B cell (primary cell): ENCODE results near the gene FGFR3. TPM values are rescaled to one million over a fixed set of nuclear protein-coding genes. Genes with fewer than 3 reads are reported as not detected.
A peak's percentile ranks its signal among the peaks of the same experiment; 100 is the strongest.
"Not testable (repeated sequence)": the region's sequence is repeated elsewhere in the genome, so short reads cannot be mapped to it uniquely, and the experiment has no call there.

Experiments used
- ATAC-seq: fragments of 200-7000 bp; cut with Tn5 transposase; one replicate; pipeline ENCODE4 v1.10.0; 2021; ENCODE audit warnings: low read depth, mild to moderate bottlenecking, moderate number of reproducible peaks, moderate library complexity
- CTCF ChIA-PET: fragments of 350-600 bp; sonication (Branson Sonifier 250); formaldehyde crosslinking; loops from one replicate; lab custom pipeline; 2021; ENCODE audit warnings: antibody characterized with exemption, inconsistent platforms; lab: Charles Lee
- POLR2A ChIA-PET: fragments of 350-600 bp; sonication (Branson Sonifier 250); formaldehyde crosslinking; loops from one replicate; lab custom pipeline; 2021; ENCODE audit warnings: antibody characterized with exemption; lab: Charles Lee
- DNase-seq: peaks from one replicate; pipeline ENCODE4 v3.0.0; 2013
- H2AFZ ChIP-seq: 2 replicates; pipeline ENCODE4 v1.6.1; 2012; ENCODE audit warnings: mild to moderate bottlenecking, low read depth, low read length; ENCODE audit not compliant: insufficient read depth, poor library complexity, severe bottlenecking
- H3K27ac ChIP-seq, 2 donors: 1 replicate in 1 of 2; 2 replicates in 1 of 2; pipeline ENCODE4 v1.5.1; 2012 to 2013; ENCODE audit warnings: low read length in 2 of 2, mild to moderate bottlenecking in 2 of 2, moderate library complexity in 1 of 2
- H3K27me3 ChIP-seq, 4 experiments: fragments of 200-600 bp in 1 of 4; sonication (generic) in 1 of 4; replicated peaks in 1 of 4; 1 replicate in 2 of 4; 2 replicates in 2 of 4; pipeline versions ENCODE4 v1.6.1 to v1.7.0; 2013 to 2016; ENCODE audit warnings: low read length in 3 of 4, mild to moderate bottlenecking in 2 of 4, mixed read lengths in 1 of 4, moderate library complexity in 1 of 4; ENCODE audit not compliant: insufficient read depth in 4 of 4, control insufficient read depth in 3 of 4; ENCODE audit errors: control extremely low read depth in 1 of 4
- H3K36me3 ChIP-seq, 2 experiments: replicated peaks in 1 of 2; 1 replicate in 1 of 2; 2 replicates in 1 of 2; pipeline versions ENCODE4 v1.6.1 to v1.7.1; 2013; ENCODE audit warnings: low read length in 1 of 2; ENCODE audit not compliant: insufficient read depth in 2 of 2, control insufficient read depth in 1 of 2; ENCODE audit errors: control extremely low read depth in 1 of 2, extremely low read depth in 1 of 2
- H3K4me1 ChIP-seq, 2 donors: fragments of 200-600 bp in 1 of 2; sonication (generic) in 1 of 2; 1 replicate in 1 of 2; 2 replicates in 1 of 2; pipeline versions ENCODE4 v1.5.1 to v1.6.1; 2013 to 2017; ENCODE audit warnings: low read length in 2 of 2; ENCODE audit not compliant: control insufficient read depth in 2 of 2, insufficient read depth in 2 of 2
- H3K4me2 ChIP-seq: replicated peaks from 2 replicates; pipeline ENCODE3; 2012; ENCODE audit warnings: mild to moderate bottlenecking, low read depth, low read length; ENCODE audit not compliant: poor library complexity, severe bottlenecking
- H3K4me3 ChIP-seq, 5 experiments: fragments of 200-600 bp in 1 of 5; sonication (generic) in 1 of 5; 1 replicate in 3 of 5; 2 replicates in 2 of 5; pipeline versions ENCODE4 v1.5.1 to v1.7.0; 2011 to 2016; ENCODE audit warnings: low read length in 4 of 5, mild to moderate bottlenecking in 4 of 5, low read depth in 2 of 5, control low read depth in 1 of 5, moderate library complexity in 1 of 5; ENCODE audit not compliant: insufficient read depth in 1 of 5; ENCODE audit errors: control extremely low read depth in 1 of 5, extremely low read depth in 1 of 5
- H3K79me2 ChIP-seq: fragments of 200-600 bp; sonication (generic); one replicate; pipeline ENCODE4 v1.6.0; 2016; ENCODE audit warnings: low read length; ENCODE audit not compliant: control insufficient read depth, insufficient read depth
- H3K9ac ChIP-seq: fragments of 200-600 bp; sonication (generic); 2 replicates; pipeline ENCODE4 v1.6.1; 2017; ENCODE audit warnings: mild to moderate bottlenecking, low read length, moderate library complexity
- H3K9me3 ChIP-seq, 3 donors: one replicate each; pipeline versions ENCODE4 v1.6.1 to v1.7.1; 2013; ENCODE audit warnings: low read length in 2 of 3; ENCODE audit not compliant: control insufficient read depth in 2 of 3, insufficient read depth in 1 of 3; ENCODE audit errors: control extremely low read depth in 1 of 3
- H4K20me1 ChIP-seq: 2 replicates; pipeline ENCODE4 v1.6.0; 2012; ENCODE audit warnings: mild to moderate bottlenecking, low read length; ENCODE audit not compliant: insufficient read depth, control insufficient read depth, poor library complexity, severe bottlenecking
- H3K27ac Mint-ChIP-seq: one replicate; pipeline ENCODE4 v1.8.0; 2021; ENCODE audit warnings: mixed read lengths
- H3K27me3 Mint-ChIP-seq: one replicate; pipeline ENCODE4 v1.8.0; 2021; ENCODE audit warnings: mixed read lengths
- H3K4me1 Mint-ChIP-seq: one replicate; pipeline ENCODE4 v1.8.0; 2021; ENCODE audit warnings: mixed read lengths
- H3K4me3 Mint-ChIP-seq: one replicate; pipeline ENCODE4 v1.8.0; 2021; ENCODE audit warnings: mixed read lengths
- H3K9me3 Mint-ChIP-seq: one replicate; pipeline ENCODE4 v1.8.0; 2022; ENCODE audit warnings: mixed read lengths; ENCODE audit not compliant: insufficient read depth
- CTCF ChIP-seq: fragments of 200-600 bp; IDR thresholded peaks from one replicate; pipeline ENCODE4 v1.8.0; 2022; ENCODE audit warnings: antibody characterized with exemption, mild to moderate bottlenecking
- EZH2 ChIP-seq: IDR thresholded peaks from 2 replicates; pipeline ENCODE4 v1.6.1; 2012; ENCODE audit warnings: borderline replicate concordance, low read depth, mild to moderate bottlenecking, moderate library complexity, low read length; ENCODE audit not compliant: insufficient read depth, poor library complexity, severe bottlenecking
- WGBS: methylation state at CpG from one replicate; pipeline ENCODE4 v1.1.5; 2013; ENCODE audit warnings: missing lambda C conversion rate; ENCODE audit not compliant: insufficient coverage; 5-methylcytosine and 5-hydroxymethylcytosine counted together
- intact Hi-C: fragments of 100-400 bp; cut with micrococcal nuclease; formaldehyde crosslinking; loops from one replicate; pipeline ENCODE4 v1.10.0; 2022
- polyA plus RNA-seq: library from polyadenylated mRNA; depleted of rRNA; stranded (reverse); fragments of >200 nt; gene quantifications from 2 replicates; pipeline ENCODE4 v1.2.3, GENCODE V29; 2012
- total RNA-seq, 2 donors: library from RNA; stranded (reverse); fragments of 120-200 nt in 1 of 2; gene quantifications; 1 replicate in 1 of 2; 2 replicates in 1 of 2; pipeline versions ENCODE4 v1.2.3 to v1.2.4, GENCODE V29; 2013 to 2022

Gene FGFR3
- total and polyA plus RNA-seq, 2 donors (not counting 1 experiment from before 2014, with no cell fraction given): not detected

DNA sequence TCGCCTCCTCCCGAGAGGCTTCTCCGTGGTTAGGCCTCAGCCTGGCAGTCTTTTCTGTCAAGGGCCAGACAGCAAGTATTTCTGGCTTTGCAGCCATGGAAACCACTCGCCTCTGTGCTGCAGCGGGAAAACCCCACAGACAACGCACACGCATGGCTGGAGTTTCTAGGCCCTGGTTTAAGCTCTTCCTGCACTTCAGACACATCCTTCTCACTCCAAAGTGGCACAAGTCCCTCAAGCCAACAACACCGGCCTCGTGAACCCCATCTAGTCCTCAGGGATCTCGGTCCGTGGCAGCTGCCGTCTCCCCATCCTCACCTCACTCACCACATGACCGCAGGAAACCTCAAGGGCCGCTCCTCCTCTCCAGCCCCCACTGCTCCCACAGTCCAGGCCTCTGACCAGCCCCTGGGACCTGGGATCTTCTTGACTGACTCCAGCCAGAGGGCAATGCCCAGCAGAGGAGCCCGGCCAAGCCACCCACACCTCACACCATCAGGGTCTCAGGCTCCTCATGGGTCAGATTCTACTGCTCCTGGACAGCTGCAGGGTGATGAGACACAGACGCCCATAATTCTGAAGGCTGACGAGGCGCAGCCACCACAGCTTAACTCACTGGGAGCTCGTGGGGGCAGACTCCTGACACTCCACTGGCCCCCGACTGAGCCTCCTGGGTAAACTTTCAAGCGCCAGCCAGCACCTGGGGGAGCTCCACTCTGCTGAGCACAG lies 41.1 kb downstream of the FGFR3 start:
- H3K4me3 Mint-ChIP-seq: peak overlapping the region; percentile 61
- H3K27me3 Mint-ChIP-seq: no peaks in the 10 kb centered on the region
- peak; percentile 84 for ATAC-seq
- TF ChIP-seq EZH2 (no peak), CTCF (no peak)
- Histone ChIP-seq H3K4me1 (peaks cover 16 to 26% of the 10 kb centered on the region in 2 donors), H3K36me3 (peaks cover 0 to 50% of the 10 kb centered on the region in 2 experiments), H2AFZ (peak overlapping the region; percentile 10), H3K4me3 (no peak overlapping the region), H3K4me2 (peak overlapping the region; percentile 61), H3K9me3 (no peaks in the 10 kb centered on the region), H3K9ac (peak overlapping the region; percentile 32), H3K79me2 (peaks cover 5% of the 10 kb centered on the region), H4K20me1 (no peaks in the 10 kb centered on the region), H3K27ac (peak overlapping the region; percentile 41 to 76), H3K27me3 (no peaks in the 10 kb centered on the region)
- no peaks in the 10 kb centered on the region for H3K9me3 Mint-ChIP-seq
- 19% methylated on average over 21 of the region's 21 CpGs for WGBS
- DNase-seq: peak; percentile 76
- ChIA-PET POLR2A (no interaction called here), CTCF (interaction anchor here (1.0 to 3.8 kb wide), 3 partner anchors 12 to 141 kb away, joined by 3 to 21 read pairs (median 3); no protein-coding TSS in a partner anchor)
- peak overlapping the region; percentile 78 for H3K27ac Mint-ChIP-seq
- intact Hi-C loops: loop anchor here (2.0 kb wide), 1 partner anchor 37 kb away; the partner anchor contains the start of gene NSD2
- peaks cover 29% of the 10 kb centered on the region for H3K4me1 Mint-ChIP-seq

GRCh38 chr4:1835836-1836235 lies 42.7 kb downstream of the FGFR3 start:
- H3K4me3 Mint-ChIP-seq, H4K20me1 ChIP-seq, H3K4me2 ChIP-seq, H3K27ac ChIP-seq, DNase-seq, H3K27me3 ChIP-seq, H3K9me3 ChIP-seq, H3K27me3 Mint-ChIP-seq, H2AFZ ChIP-seq, H3K9me3 Mint-ChIP-seq, ATAC-seq, POLR2A ChIA-PET, H3K9ac ChIP-seq, H3K4me3 ChIP-seq, H3K27ac Mint-ChIP-seq: not testable (repeated sequence)
- WGBS: 100% methylated on average over 4 of the region's 8 CpGs
- intact Hi-C loops: loop anchor here (2.0 kb wide), 1 partner anchor 35 kb away; the partner anchor contains the start of gene NSD2
- peaks cover 27% of the 10 kb centered on the region for H3K4me1 Mint-ChIP-seq
- Histone ChIP-seq H3K79me2 (peaks cover 14% of the 10 kb centered on the region), H3K4me1 (peaks cover 16 to 24% of the 10 kb centered on the region in 2 donors), H3K36me3 (peaks cover 0 to 61% of the 10 kb centered on the region in 2 experiments)
- CTCF ChIA-PET: interaction anchor here (1.1 to 3.8 kb wide), 2 partner anchors 63 to 142 kb away, joined by 3 to 21 read pairs; no protein-coding TSS in a partner anchor
